HCT116 (cell line): ENCODE results near the gene ANKHD1. TPM values are rescaled to one million over a fixed set of nuclear protein-coding genes. Genes with fewer than 3 reads are reported as not detected.

Experiments used
- ATAC-seq: fragments of 200-7000 bp; cut with Tn5 transposase; 2 replicates; pipeline ENCODE4 v1.9.1; 2020; ENCODE audit warnings: mild to moderate bottlenecking, moderate library complexity
- BruUV-seq: library from RNA; stranded (reverse); fragments of 400-500 nt; replicated peaks from 2 replicates; lab custom pipeline; 2021; lab: Mats Ljungman, UMichigan
- CTCF ChIA-PET: fragments of 300-600 bp; sonication (Branson Sonifier 250); formaldehyde crosslinking; loops from one replicate; lab custom pipeline; 2021; ENCODE audit warnings: antibody characterized with exemption; lab: Charles Lee
- POLR2A ChIA-PET: fragments of 300-600, 350-600 bp; sonication (Branson Sonifier 250); formaldehyde crosslinking; loops from one replicate; lab custom pipeline; 2021; ENCODE audit warnings: antibody characterized with exemption; lab: Charles Lee
- RAD21 ChIA-PET, 2 experiments: fragments of 300-600 bp; sonication (Branson Sonifier 250); formaldehyde crosslinking; loops; one replicate each; lab custom pipeline; 2023; ENCODE audit warnings: low total read pairs in 2 of 2; ENCODE audit not compliant: uncharacterized antibody in 2 of 2, unreplicated experiment in 2 of 2, low non-redundant PET in 1 of 2; lab: Charles Lee
- DNase-seq: peaks from one replicate; pipeline ENCODE4 v3.0.0-alpha.2; 2010; ENCODE audit warnings: low read depth, low spot score
- H2AFZ ChIP-seq: fragments of 200-600 bp; shearing (Covaris generic), sonication (generic); 2 replicates; pipeline ENCODE4 v1.6.1; 2017; ENCODE audit warnings: low read depth, mixed run types, mixed read lengths, antibody characterized with exemption, low read length; ENCODE audit not compliant: poor library complexity, severe bottlenecking
- H3K27ac ChIP-seq: 2 replicates; pipeline ENCODE4 v1.5.1; 2012; ENCODE audit warnings: low read depth, low read length
- H3K27me3 ChIP-seq: fragments of 200-600 bp; sonication (generic); 2 replicates; pipeline ENCODE4 v1.6.1; 2016; ENCODE audit warnings: mixed run types, low read length, mixed read lengths; ENCODE audit not compliant: insufficient read depth
- H3K36me3 ChIP-seq, 2 experiments: fragments of 200-500 bp in 1 of 2; fragments of 200-600 bp in 1 of 2; sonication (Bioruptor generic) in 1 of 2; sonication (generic) in 1 of 2; 2 replicates each; pipeline versions ENCODE4 v1.5.1 to v1.6.1; 2014 to 2016; ENCODE audit warnings: low read length in 2 of 2, inconsistent platforms in 1 of 2, mixed read lengths in 1 of 2, mixed run types in 1 of 2; ENCODE audit not compliant: insufficient read depth in 2 of 2, control insufficient read depth in 1 of 2
- H3K4me1 ChIP-seq, 2 experiments: fragments of 200-600 bp in 1 of 2; sonication (generic) in 1 of 2; 2 replicates each; pipeline versions ENCODE4 v1.5.1 to v1.6.1; 2012 to 2017; ENCODE audit warnings: low read length in 2 of 2, inconsistent platforms in 1 of 2, mild to moderate bottlenecking in 1 of 2, mixed read lengths in 1 of 2, mixed run types in 1 of 2, moderate library complexity in 1 of 2; ENCODE audit not compliant: insufficient read depth in 2 of 2, control insufficient read depth in 1 of 2
- H3K4me2 ChIP-seq: fragments of 200-600 bp; sonication (generic); 2 replicates; pipeline ENCODE4 v1.6.1; 2017; ENCODE audit warnings: mixed run types, low read length, mixed read lengths
- H3K4me3 ChIP-seq, 2 experiments: fragments of 200-600 bp in 1 of 2; sonication (generic) in 1 of 2; replicated peaks in 1 of 2; 2 replicates each; pipeline ENCODE4 v1.5.1; 2011 to 2016; ENCODE audit warnings: low read length in 2 of 2, control low read depth in 1 of 2, low read depth in 1 of 2, mild to moderate bottlenecking in 1 of 2, mixed read lengths in 1 of 2, mixed run types in 1 of 2
- H3K79me2 ChIP-seq: fragments of 200-600 bp; sonication (generic); 2 replicates; pipeline ENCODE4 v1.6.1; 2017; ENCODE audit warnings: mild to moderate bottlenecking, mixed run types, low read length, moderate library complexity, mixed read lengths; ENCODE audit not compliant: insufficient read depth
- H3K9ac ChIP-seq: fragments of 200-600 bp; sonication (generic); 2 replicates; pipeline ENCODE4 v1.6.1; 2016; ENCODE audit warnings: low read length, mixed read lengths
- H3K9me2 ChIP-seq: fragments of 200-600 bp; sonication (generic), shearing (Covaris generic); 2 replicates; pipeline ENCODE4 v1.6.1; 2017; ENCODE audit warnings: mixed run types, mild to moderate bottlenecking, moderate library complexity; ENCODE audit not compliant: insufficient read depth
- H3K9me3 ChIP-seq, 2 experiments: fragments of 200-500 bp in 1 of 2; fragments of 200-600 bp in 1 of 2; sonication (Bioruptor generic) in 1 of 2; sonication (generic) in 1 of 2; 2 replicates each; pipeline ENCODE4 v1.6.1; 2014 to 2017; ENCODE audit warnings: low read length in 2 of 2, mixed read lengths in 2 of 2, inconsistent platforms in 1 of 2, low read depth in 1 of 2, mild to moderate bottlenecking in 1 of 2, mixed run types in 1 of 2, moderate library complexity in 1 of 2; ENCODE audit not compliant: control insufficient read depth in 1 of 2, insufficient read depth in 1 of 2
- H4K20me1 ChIP-seq: fragments of 200-600 bp; sonication (generic), shearing (Covaris generic); 2 replicates; pipeline ENCODE4 v1.6.1; 2017; ENCODE audit warnings: mixed run types, mild to moderate bottlenecking, moderate library complexity; ENCODE audit not compliant: insufficient read depth
- CBX3 ChIP-seq: IDR thresholded peaks from 2 replicates; pipeline ENCODE4 v1.6.1; 2012; ENCODE audit warnings: low read depth
- CEBPB ChIP-seq: IDR thresholded peaks from 2 replicates; pipeline ENCODE4 v1.6.1; 2012; ENCODE audit warnings: low read depth
- CTCF ChIP-seq, 3 experiments: fragments of 200-600 bp in 1 of 3; sonication (generic) in 1 of 3; IDR thresholded peaks in 2 of 3; conservative IDR thresholded peaks in 1 of 3; 2 replicates each; pipeline ENCODE4 v1.5.1; 2012 to 2017; ENCODE audit warnings: low read depth in 2 of 3, low read length in 2 of 3, antibody characterized with exemption in 1 of 3, borderline replicate concordance in 1 of 3, control low read depth in 1 of 3, mild to moderate bottlenecking in 1 of 3, mixed read lengths in 1 of 3, mixed run types in 1 of 3, moderate library complexity in 1 of 3; ENCODE audit not compliant: insufficient read depth in 1 of 3
- EGR1 ChIP-seq: IDR thresholded peaks from 2 replicates; pipeline ENCODE4 v1.6.1; 2012; ENCODE audit warnings: low read depth
- ELF1 ChIP-seq: IDR thresholded peaks from 2 replicates; pipeline ENCODE4 v1.6.1; 2012; ENCODE audit warnings: low read depth, borderline replicate concordance
- EZH2 ChIP-seq: fragments of 200-600 bp; sonication (generic); IDR thresholded peaks from 2 replicates; pipeline ENCODE4 v1.6.1; 2017; ENCODE audit warnings: antibody characterized with exemption, mixed run types
- EZH2phosphoT487 ChIP-seq: fragments of 200-600 bp; IDR thresholded peaks from 2 replicates; pipeline ENCODE4 v1.6.1; 2018; ENCODE audit warnings: antibody characterized with exemption, borderline replicate concordance
- FOSL1 ChIP-seq: IDR thresholded peaks from 2 replicates; pipeline ENCODE4 v1.6.1; 2012; ENCODE audit warnings: low read depth
- JUND ChIP-seq: IDR thresholded peaks from 2 replicates; pipeline ENCODE4 v1.6.1; 2012
- MAX ChIP-seq: IDR thresholded peaks from 2 replicates; pipeline ENCODE4 v1.6.1; 2012
- RAD21 ChIP-seq: IDR thresholded peaks from 2 replicates; pipeline ENCODE4 v1.6.1; 2012; ENCODE audit warnings: low read depth, mild to moderate bottlenecking
- SIN3A ChIP-seq: IDR thresholded peaks from 2 replicates; pipeline ENCODE4 v1.6.1; 2012; ENCODE audit warnings: low read depth
- SP1 ChIP-seq: IDR thresholded peaks from 2 replicates; pipeline ENCODE4 v1.6.1; 2012; ENCODE audit warnings: low read depth
- TCF7L2 ChIP-seq: IDR thresholded peaks from 2 replicates; pipeline ENCODE4 v1.7.0; 2011; ENCODE audit warnings: borderline replicate concordance, inconsistent platforms; ENCODE audit not compliant: insufficient read depth, insufficient read length; ENCODE audit errors: extremely low read depth
- YY1 ChIP-seq: IDR thresholded peaks from 2 replicates; pipeline ENCODE4 v1.6.1; 2011; ENCODE audit warnings: low read length, low read depth, moderate library complexity, mild to moderate bottlenecking; ENCODE audit not compliant: insufficient replicate concordance; ENCODE audit errors: extremely low read depth
- ZNF274 ChIP-seq: fragments of 200-500 bp; sonication (Bioruptor generic); IDR thresholded peaks from 2 replicates; pipeline ENCODE4 v1.6.1; 2014; ENCODE audit warnings: mild to moderate bottlenecking, low read depth, low read length, inconsistent platforms
- intact Hi-C: fragments of 100-400 bp; cut with micrococcal nuclease; formaldehyde crosslinking; loops from 2 replicates; pipeline ENCODE4 v1.10.0; 2022
- total RNA-seq: library from RNA; stranded (reverse); gene quantifications from one replicate; pipeline ENCODE4 v1.2.1, GENCODE V29; 2021; ENCODE audit not compliant: unreplicated experiment

Gene ANKHD1
- total RNA-seq, 1 experiment from 2014 or later = 80.8 TPM

GRCh38 chr5:140371356-140372151, 30.1 kb upstream of the ANKHD1 start:
- Histone ChIP-seq H3K36me3 (no peaks in the 10 kb centered on the region), H3K4me3 (no peak overlapping the region), H3K4me1 (peaks cover 5 to 24% of the 10 kb centered on the region in 2 experiments; a peak in 3 of 4 replicates), H3K9me2 (no peaks in the 10 kb centered on the region), H3K27me3 (no peaks in the 10 kb centered on the region), H3K4me2 (no peak overlapping the region), H4K20me1 (no peaks in the 10 kb centered on the region), H3K9me3 (no peaks in the 10 kb centered on the region), H3K27ac (no peak overlapping the region), H2AFZ (no peak overlapping the region), H3K79me2 (no peaks in the 10 kb centered on the region), H3K9ac (no peak overlapping the region)
- intact Hi-C loops = loop anchor here (2.0 to 5.0 kb wide), 2 partner anchors 266 to 347 kb away; partner anchors contain the start of gene TMCO6
- DNase-seq (no peak), ATAC-seq (no peak)
- ChIA-PET RAD21 (no interaction called here), POLR2A (interaction anchor here (1.8 to 2.4 kb wide), 2 partner anchors 8 to 25 kb away, joined by 4 to 9 read pairs; partner anchors contain the start of gene HBEGF), CTCF (interaction anchor here (1.0 to 2.6 kb wide), 7 partner anchors 8 to 349 kb away, joined by 3 to 28 read pairs (median 7); no protein-coding TSS in a partner anchor)
- TF ChIP-seq EGR1 (no peak), JUND (no peak), TCF7L2 (no peak), MAX (no peak), EZH2phosphoT487 (no peak), ZNF274 (no peak)
- BruUV-seq = no TSS peak

- Histone ChIP-seq H3K9me2 (no peaks in the 10 kb centered on the region), H3K27me3 (no peaks in the 10 kb centered on the region), H3K27ac (no peak overlapping the region), H3K79me2 (no peaks in the 10 kb centered on the region), H3K36me3 (no peaks in the 10 kb centered on the region), H4K20me1 (no peaks in the 10 kb centered on the region), H3K9ac (no peak overlapping the region), H3K4me3 (no peak overlapping the region), H3K4me1 (peaks cover 5 to 10% of the 10 kb centered on the region in 2 experiments; a peak in 3 of 4 replicates), H3K4me2 (peak overlapping the region; percentile 15), H2AFZ (peak overlapping the region; percentile 10), H3K9me3 (no peaks in the 10 kb centered on the region)
- ATAC-seq (peak; percentile 94), DNase-seq (peak; percentile 71)
- POLR2A ChIA-PET = interaction anchor here (1.8 to 2.4 kb wide), 2 partner anchors 9 to 27 kb away, joined by 4 to 9 read pairs; partner anchors contain the start of gene HBEGF
- RAD21 ChIA-PET = no interaction called here
- TF ChIP-seq YY1 (no peak), TCF7L2 (no peak), FOSL1 (no peak), ZNF274 (no peak), SP1 (no peak), ELF1 (no peak), CBX3 (no peak), SIN3A (no peak), CEBPB (no peak), RAD21 (peak; percentile 93), JUND (no peak), EZH2 (no peak), CTCF (IDR thresholded peaks at IDR 0.05 in 2 of 3, conservative IDR thresholded peaks at IDR 0.05 in 1 of 3; ENCODE audit: borderline replicate concordance in 1 of 3, insufficient read depth in 1 of 3, low read depth in 2 of 3, low read length in 2 of 3) (peak; percentile 68 to 88 (median 80); a peak in 5 of 6 replicates), EGR1 (0 out of 2 replicates have a peak, but pooled peaks have one; percentile 19)
- CTCF ChIA-PET = interaction anchor here (0.6 to 2.6 kb wide), 22 partner anchors 8 to 347 kb away, joined by 3 to 28 read pairs (median 5); partner anchors contain the start of genes EIF4EBP3, HBEGF, SLC4A9 and ZMAT2
- BruUV-seq = no TSS peak
- intact Hi-C loops = loop anchor here (1.0 to 5.0 kb wide), 3 partner anchors 264 to 346 kb away; partner anchors contain the start of genes IK, NDUFA2 and TMCO6
Observed at GRCh38 chr5:140372971-140373487, 28.6 kb upstream of the ANKHD1 start.
